ENCODE data around the gene PILRB. TPM values are rescaled to one million over a fixed set of nuclear protein-coding genes. Genes with fewer than 3 reads are reported as not detected.

The PILRB gene
- total RNA-seq, 1 experiment from 2014 or later: 53.4 TPM

GRCh38 chr7:100371561-100372171, 13.7 kb downstream of the PILRB start:
- BruUV-seq (replicated peaks): no TSS peak
- Mint-ChIP-seq H3K27me3 (ENCODE audit: insufficient read depth, unreplicated experiment) (no peaks in the 10 kb centered on the region), H3K4me3 (ENCODE audit: unreplicated experiment) (no peak overlapping the region), H3K9me3 (ENCODE audit: unreplicated experiment) (no peaks in the 10 kb centered on the region), H3K27ac (ENCODE audit: unreplicated experiment) (no peak overlapping the region), H3K4me1 (ENCODE audit: low read depth, unreplicated experiment) (no peaks in the 10 kb centered on the region), H3K36me3 (ENCODE audit: insufficient read depth, unreplicated experiment) (peaks cover 40% of the 10 kb centered on the region)
- H3K4me3 ChIP-seq (ENCODE audit: low read depth, low read length): no peak overlapping the region
- H3K9me3 ChIP-seq: no peaks in the 10 kb centered on the region
- ChIA-PET POLR2A (no interaction called here), CTCF (no interaction called here)
- intact Hi-C loops (cut with micrococcal nuclease; ENCODE audit: unreplicated experiment): no loop called here
- DNase-seq: no peak
- no peaks in the 10 kb centered on the region for H3K36me3 ChIP-seq (ENCODE audit: control insufficient read depth, insufficient read depth, low read length)
- no peaks in the 10 kb centered on the region for H3K4me1 ChIP-seq
- H3K27me3 ChIP-seq (replicated peaks; ENCODE audit: control insufficient read depth, insufficient read depth, low read length): no peaks in the 10 kb centered on the region
- TF ChIP-seq CTCF (IDR thresholded peaks at IDR 0.05; ENCODE audit: insufficient read depth in 1 of 2, low read depth in 1 of 2, low read length in 1 of 2, severe bottlenecking in 1 of 2, unreplicated experiment in 1 of 2): no peak

- intact Hi-C loops (cut with micrococcal nuclease; ENCODE audit: unreplicated experiment): no loop called here
- no peak for DNase-seq
- BruUV-seq (replicated peaks): no TSS peak
- no peaks in the 10 kb centered on the region for H3K36me3 ChIP-seq (ENCODE audit: control insufficient read depth, insufficient read depth, low read length)
- ChIA-PET CTCF (interaction anchor here (0.6 kb wide), 1 partner anchor 209 kb away, joined by 4 read pairs; no protein-coding TSS in a partner anchor), POLR2A (no interaction called here)
- no peak overlapping the region for H3K4me3 ChIP-seq (ENCODE audit: low read depth, low read length)
- no peaks in the 10 kb centered on the region for H3K4me1 ChIP-seq
- H3K27me3 ChIP-seq (replicated peaks; ENCODE audit: control insufficient read depth, insufficient read depth, low read length): no peaks in the 10 kb centered on the region
- Mint-ChIP-seq H3K4me1 (ENCODE audit: low read depth, unreplicated experiment) (no peaks in the 10 kb centered on the region), H3K27me3 (ENCODE audit: insufficient read depth, unreplicated experiment) (no peaks in the 10 kb centered on the region), H3K4me3 (ENCODE audit: unreplicated experiment) (no peak overlapping the region), H3K9me3 (ENCODE audit: unreplicated experiment) (no peaks in the 10 kb centered on the region), H3K36me3 (ENCODE audit: insufficient read depth, unreplicated experiment) (peaks cover 34% of the 10 kb centered on the region), H3K27ac (ENCODE audit: unreplicated experiment) (no peak overlapping the region)
- H3K9me3 ChIP-seq: no peaks in the 10 kb centered on the region
- no peak for TF ChIP-seq CTCF (IDR thresholded peaks at IDR 0.05; ENCODE audit: insufficient read depth in 1 of 2, low read depth in 1 of 2, low read length in 1 of 2, severe bottlenecking in 1 of 2, unreplicated experiment in 1 of 2)
Observed at GRCh38 chr7:100372256-100372655, 14.3 kb downstream of the PILRB start.

- no peaks in the 10 kb centered on the region for H3K27me3 Mint-ChIP-seq (ENCODE audit: insufficient read depth, unreplicated experiment)
- Histone ChIP-seq H3K9me3 (no peaks in the 10 kb centered on the region), H3K4me3 (ENCODE audit: low read depth, low read length) (no peak overlapping the region), H3K27me3 (replicated peaks; ENCODE audit: control insufficient read depth, insufficient read depth, low read length) (no peaks in the 10 kb centered on the region), H3K4me1 (no peaks in the 10 kb centered on the region), H3K36me3 (ENCODE audit: control insufficient read depth, insufficient read depth, low read length) (no peaks in the 10 kb centered on the region)
- intact Hi-C loops (cut with micrococcal nuclease; ENCODE audit: unreplicated experiment): no loop called here
- no peak for DNase-seq
- no peaks in the 10 kb centered on the region for H3K9me3 Mint-ChIP-seq (ENCODE audit: unreplicated experiment)
- peaks cover 29% of the 10 kb centered on the region for H3K36me3 Mint-ChIP-seq (ENCODE audit: insufficient read depth, unreplicated experiment)
- ChIA-PET POLR2A (no interaction called here), CTCF (interaction anchor here (0.6 kb wide), 1 partner anchor 210 kb away, joined by 4 read pairs; no protein-coding TSS in a partner anchor)
- no peak overlapping the region for H3K4me3 Mint-ChIP-seq (ENCODE audit: unreplicated experiment)
- no peaks in the 10 kb centered on the region for H3K4me1 Mint-ChIP-seq (ENCODE audit: low read depth, unreplicated experiment)
- BruUV-seq (replicated peaks): no TSS peak
- TF ChIP-seq CTCF (IDR thresholded peaks at IDR 0.05; ENCODE audit: insufficient read depth in 1 of 2, low read depth in 1 of 2, low read length in 1 of 2, severe bottlenecking in 1 of 2, unreplicated experiment in 1 of 2): no peak
- no peak overlapping the region for H3K27ac Mint-ChIP-seq (ENCODE audit: unreplicated experiment)
Observed at GRCh38 chr7:100372694-100373093, 14.8 kb downstream of the PILRB start.
